GM18520 (cell line): ENCODE results near the gene GAS6.
"Not testable (repeated sequence)": the region's sequence is repeated elsewhere in the genome, so short reads cannot be mapped to it uniquely, and the experiment has no call there.

Experiments used
- ATAC-seq: cut with Tn5 transposase; IDR thresholded peaks from one replicate; pipeline ENCODE4 v1.9.1; 2021; ENCODE audit not compliant: unreplicated experiment

The GAS6 gene

GRCh38 chr13:113874177-113874576 lies 10.3 kb upstream of the GAS6 start:
- no peak for ATAC-seq

GRCh38 chr13:113869263-113869662 lies 5.4 kb upstream of the GAS6 start:
- ATAC-seq: no peak

GRCh38 chr13:113867913-113868312 lies 4.0 kb upstream of the GAS6 start:
- not testable (repeated sequence) for ATAC-seq

- ATAC-seq: no peak
Measured at GRCh38 chr13:113865427-113865826, 1.6 kb upstream of the GAS6 start.

GRCh38 chr13:113864273-113864890 lies 506 bp upstream of the GAS6 start:
- ATAC-seq: no peak

- no peak for ATAC-seq
Measured at GRCh38 chr13:113862931-113863523, 849 bp downstream of the GAS6 start.

GRCh38 chr13:113862191-113862930 lies 1.5 kb downstream of the GAS6 start:
- ATAC-seq: no peak

- ATAC-seq: no peak
Measured at GRCh38 chr13:113861433-113862030, 2.3 kb downstream of the GAS6 start.

GRCh38 chr13:113860665-113861432 lies 3.0 kb downstream of the GAS6 start:
- no peak for ATAC-seq

GRCh38 chr13:113860051-113860664 lies 3.7 kb downstream of the GAS6 start:
- ATAC-seq: no peak

- ATAC-seq: no peak
Measured at GRCh38 chr13:113859311-113860050, 4.4 kb downstream of the GAS6 start.

- no peak for ATAC-seq
Measured at GRCh38 chr13:113857531-113858195, 6.2 kb downstream of the GAS6 start.

- ATAC-seq: no peak
Measured at GRCh38 chr13:113856716-113857065, 7.2 kb downstream of the GAS6 start.

- ATAC-seq: no peak
Measured at GRCh38 chr13:113855931-113856715, 7.8 kb downstream of the GAS6 start.

- no peak for ATAC-seq
Measured at GRCh38 chr13:113855012-113855921, 8.6 kb downstream of the GAS6 start.

GRCh38 chr13:113854238-113855011 lies 9.5 kb downstream of the GAS6 start:
- no peak for ATAC-seq
